PC-3 (cell line): ENCODE results near the gene PDIA4. TPM values are rescaled to one million over a fixed set of nuclear protein-coding genes. Genes with fewer than 3 reads are reported as not detected.

Experiments used
- ATAC-seq: fragments of 200-7000 bp; cut with Tn5 transposase; 2 replicates; pipeline ENCODE4 v1.9.1; 2020; ENCODE audit warnings: mild to moderate bottlenecking, moderate library complexity
- BruUV-seq: library from RNA; stranded (reverse); fragments of 400-500 nt; replicated peaks from 2 replicates; lab custom pipeline; 2021; lab: Mats Ljungman, UMichigan
- CTCF ChIA-PET: fragments of 300-600 bp; sonication (Branson Sonifier 250); formaldehyde crosslinking; loops from one replicate; lab custom pipeline; 2022; ENCODE audit warnings: antibody characterized with exemption; lab: Charles Lee
- POLR2A ChIA-PET: fragments of 300-600 bp; sonication (Branson Sonifier 250); formaldehyde crosslinking; loops from one replicate; lab custom pipeline; 2022; ENCODE audit warnings: antibody characterized with exemption; ENCODE audit not compliant: unreplicated experiment; lab: Charles Lee
- DNase-seq: peaks from one replicate; pipeline ENCODE4 v3.0.0-alpha.2; 2015
- H2AFZ ChIP-seq: fragments of 300-600 bp; sonication (generic); 2 replicates; pipeline ENCODE4 v1.6.0; 2016; ENCODE audit warnings: antibody characterized with exemption, low read length
- H3F3A ChIP-seq: fragments of 300-600 bp; sonication (generic); one replicate; pipeline ENCODE4 v1.6.0; 2017; ENCODE audit warnings: antibody characterized with exemption, low read length, control low read depth, mild to moderate bottlenecking; ENCODE audit not compliant: unreplicated experiment
- H3K27ac ChIP-seq: fragments of 300-600 bp; sonication (generic); 2 replicates; pipeline ENCODE4 v1.5.1; 2016; ENCODE audit warnings: mild to moderate bottlenecking, low read length
- H3K27me3 ChIP-seq: fragments of 300-600 bp; sonication (generic); 2 replicates; pipeline ENCODE4 v1.6.1; 2016; ENCODE audit warnings: low read length, mixed read lengths
- H3K36me3 ChIP-seq: fragments of 300-600 bp; sonication (generic); 2 replicates; pipeline ENCODE4 v1.6.1; 2016; ENCODE audit warnings: low read depth, mixed run types, low read length, mixed read lengths
- H3K4me1 ChIP-seq: fragments of 300-600 bp; sonication (generic); 2 replicates; pipeline ENCODE4 v1.5.1; 2016; ENCODE audit warnings: low read length; ENCODE audit not compliant: insufficient read depth
- H3K4me2 ChIP-seq: fragments of 300-600 bp; sonication (generic); 2 replicates; pipeline ENCODE4 v1.6.0; 2016; ENCODE audit warnings: low read length
- H3K4me3 ChIP-seq: fragments of 300-600 bp; sonication (generic); 2 replicates; pipeline ENCODE4 v1.5.1; 2016; ENCODE audit warnings: mild to moderate bottlenecking, low read length, mixed read lengths
- H3K79me2 ChIP-seq: fragments of 300-600 bp; sonication (generic); 2 replicates; pipeline ENCODE4 v1.6.1; 2017; ENCODE audit warnings: low read length, mixed read lengths
- H3K9ac ChIP-seq: fragments of 300-600 bp; sonication (generic); 2 replicates; pipeline ENCODE4 v1.6.0; 2016; ENCODE audit warnings: mild to moderate bottlenecking, low read length
- H3K9me2 ChIP-seq: fragments of 300-600 bp; sonication (generic); replicated peaks from 2 replicates; pipeline ENCODE4 v1.6.1; 2016; ENCODE audit warnings: mixed run types, low read length, mixed read lengths
- H3K9me3 ChIP-seq: fragments of 300-600 bp; sonication (generic); 2 replicates; pipeline ENCODE4 v1.6.1; 2016; ENCODE audit warnings: low read length, mixed read lengths
- H4K20me1 ChIP-seq: fragments of 300-600 bp; sonication (generic); 2 replicates; pipeline ENCODE4 v1.6.1; 2016; ENCODE audit warnings: low read length, mixed read lengths
- EZH2 ChIP-seq: fragments of 300-600 bp; sonication (generic); IDR thresholded peaks from one replicate; pipeline ENCODE4 v1.6.1; 2017; ENCODE audit warnings: antibody characterized with exemption, mild to moderate bottlenecking, low read length; ENCODE audit not compliant: unreplicated experiment
- EZH2phosphoT487 ChIP-seq: fragments of 300-600 bp; sonication (generic); IDR thresholded peaks from 2 replicates; pipeline ENCODE4 v1.6.1; 2018; ENCODE audit warnings: mild to moderate bottlenecking, antibody characterized with exemption, low read length, borderline replicate concordance
- intact Hi-C: fragments of 100-400 bp; cut with micrococcal nuclease; formaldehyde crosslinking; loops from 2 replicates; pipeline ENCODE4 v1.9.0; 2023
- total RNA-seq: library from RNA; depleted of rRNA; stranded (reverse); fragments of >200 nt; gene quantifications from 2 replicates; pipeline ENCODE4 v1.2.3, GENCODE V29; 2014
- TF ChIP-seq, protein P1 (sequence below): fragments of 300-600 bp; sonication (generic); conservative IDR thresholded peaks from 2 replicates; pipeline ENCODE4 v1.5.1; 2017; ENCODE audit warnings: antibody characterized with exemption, low read depth, mild to moderate bottlenecking, low read length

Gene PDIA4
- total RNA-seq, 1 experiment from 2014 or later, result 249 TPM

DNA sequence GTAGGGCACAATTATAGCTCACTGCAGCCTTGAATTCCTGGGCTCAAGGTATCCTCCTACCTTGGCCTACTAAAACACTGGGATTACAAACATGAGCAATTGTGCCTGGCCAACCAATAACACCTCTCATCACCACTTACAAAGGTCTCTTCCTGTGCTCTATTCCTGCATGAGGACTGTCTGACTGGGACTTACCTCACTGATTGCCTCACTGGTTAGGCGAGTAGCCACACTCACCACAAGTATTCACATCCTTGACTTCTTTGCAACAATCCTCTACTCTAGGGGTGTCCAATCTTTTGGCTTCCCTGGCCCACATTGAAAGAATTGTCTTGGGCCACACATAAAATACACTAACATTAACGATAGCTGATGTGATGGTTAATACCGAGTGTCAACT lies 22.6 kb upstream of the PDIA4 start:
- ChIA-PET CTCF (no interaction called here), POLR2A (no interaction called here)
- no peaks in the 10 kb centered on the region for H3K9me2 ChIP-seq
- H3K36me3 ChIP-seq, result no peaks in the 10 kb centered on the region
- H2AFZ ChIP-seq, result no peak overlapping the region
- H3K4me3 ChIP-seq, result no peak overlapping the region
- H4K20me1 ChIP-seq, result no peaks in the 10 kb centered on the region
- no peaks in the 10 kb centered on the region for H3K79me2 ChIP-seq
- H3K9me3 ChIP-seq, result no peaks in the 10 kb centered on the region
- no peak for DNase-seq
- intact Hi-C loops, result no loop called here
- H3K27me3 ChIP-seq, result no peaks in the 10 kb centered on the region
- no peaks in the 10 kb centered on the region for H3F3A ChIP-seq
- TF ChIP-seq, protein P1, sequence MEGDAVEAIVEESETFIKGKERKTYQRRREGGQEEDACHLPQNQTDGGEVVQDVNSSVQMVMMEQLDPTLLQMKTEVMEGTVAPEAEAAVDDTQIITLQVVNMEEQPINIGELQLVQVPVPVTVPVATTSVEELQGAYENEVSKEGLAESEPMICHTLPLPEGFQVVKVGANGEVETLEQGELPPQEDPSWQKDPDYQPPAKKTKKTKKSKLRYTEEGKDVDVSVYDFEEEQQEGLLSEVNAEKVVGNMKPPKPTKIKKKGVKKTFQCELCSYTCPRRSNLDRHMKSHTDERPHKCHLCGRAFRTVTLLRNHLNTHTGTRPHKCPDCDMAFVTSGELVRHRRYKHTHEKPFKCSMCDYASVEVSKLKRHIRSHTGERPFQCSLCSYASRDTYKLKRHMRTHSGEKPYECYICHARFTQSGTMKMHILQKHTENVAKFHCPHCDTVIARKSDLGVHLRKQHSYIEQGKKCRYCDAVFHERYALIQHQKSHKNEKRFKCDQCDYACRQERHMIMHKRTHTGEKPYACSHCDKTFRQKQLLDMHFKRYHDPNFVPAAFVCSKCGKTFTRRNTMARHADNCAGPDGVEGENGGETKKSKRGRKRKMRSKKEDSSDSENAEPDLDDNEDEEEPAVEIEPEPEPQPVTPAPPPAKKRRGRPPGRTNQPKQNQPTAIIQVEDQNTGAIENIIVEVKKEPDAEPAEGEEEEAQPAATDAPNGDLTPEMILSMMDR, result no peak
- no TSS peak for BruUV-seq
- no peak overlapping the region for H3K9ac ChIP-seq
- no peak for ATAC-seq
- H3K4me2 ChIP-seq, result no peak overlapping the region
- H3K27ac ChIP-seq, result no peak overlapping the region
- H3K4me1 ChIP-seq, result no peaks in the 10 kb centered on the region

DNA sequence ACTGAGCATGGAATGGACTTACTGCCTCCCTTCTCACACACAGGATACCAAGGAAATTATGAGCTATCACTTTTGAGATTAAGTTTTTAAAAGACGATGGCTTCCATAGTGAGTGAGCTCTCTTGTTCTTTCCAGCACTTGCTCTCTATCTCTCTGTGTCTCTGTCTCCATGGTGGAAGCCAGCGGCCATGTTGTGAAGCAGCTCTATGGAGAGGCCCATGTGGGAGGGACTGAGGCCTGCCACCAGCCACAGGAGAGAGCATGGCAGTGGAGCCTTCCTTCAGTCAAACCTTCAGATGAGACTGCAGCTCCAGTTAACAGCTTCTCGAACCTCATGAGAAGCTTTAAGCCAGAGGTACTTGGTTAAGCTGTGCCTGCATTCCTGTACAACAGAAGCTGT lies 20.5 kb upstream of the PDIA4 start:
- H3K9ac ChIP-seq, result no peak overlapping the region
- no peak for DNase-seq
- BruUV-seq, result no TSS peak
- ChIA-PET POLR2A (no interaction called here), CTCF (no interaction called here)
- H4K20me1 ChIP-seq, result no peaks in the 10 kb centered on the region
- no peak overlapping the region for H2AFZ ChIP-seq
- no peak for TF ChIP-seq EZH2phosphoT487
- TF ChIP-seq, protein P1, result no peak
- TF ChIP-seq EZH2, result no peak
- no peaks in the 10 kb centered on the region for H3K9me2 ChIP-seq
- no peak for ATAC-seq
- H3K27ac ChIP-seq, result no peak overlapping the region
- intact Hi-C loops, result no loop called here
- no peaks in the 10 kb centered on the region for H3K79me2 ChIP-seq
- no peak overlapping the region for H3K4me2 ChIP-seq
- no peaks in the 10 kb centered on the region for H3F3A ChIP-seq
- no peak overlapping the region for H3K4me3 ChIP-seq
- H3K9me3 ChIP-seq, result no peaks in the 10 kb centered on the region
- no peaks in the 10 kb centered on the region for H3K4me1 ChIP-seq
- H3K36me3 ChIP-seq, result no peaks in the 10 kb centered on the region
- no peaks in the 10 kb centered on the region for H3K27me3 ChIP-seq

DNA sequence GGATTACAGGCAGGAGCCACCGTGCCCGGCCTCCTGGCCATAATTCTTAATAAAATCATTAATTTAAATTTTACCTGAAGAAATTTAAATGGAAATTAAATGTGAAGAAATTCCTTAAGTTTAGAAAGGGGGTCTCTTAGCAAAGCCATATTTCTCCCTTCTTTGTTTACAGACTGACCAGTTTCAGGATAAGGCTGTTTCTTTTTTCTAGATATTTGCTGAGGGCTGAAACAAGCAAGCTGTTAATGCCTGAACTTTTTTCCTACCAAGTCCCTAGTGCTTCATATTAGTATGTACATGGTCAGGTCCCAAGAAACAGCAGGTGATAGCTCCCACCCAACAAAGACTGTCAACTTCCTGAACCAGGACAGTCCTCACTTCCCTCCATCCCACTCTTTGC lies 18.1 kb upstream of the PDIA4 start:
- POLR2A ChIA-PET, result no interaction called here
- Histone ChIP-seq H3K4me3 (no peak overlapping the region), H4K20me1 (no peaks in the 10 kb centered on the region), H3F3A (no peaks in the 10 kb centered on the region), H3K9me3 (no peaks in the 10 kb centered on the region), H3K9ac (no peak overlapping the region), H3K36me3 (no peaks in the 10 kb centered on the region), H3K4me2 (no peak overlapping the region), H3K79me2 (no peaks in the 10 kb centered on the region), H3K27me3 (no peaks in the 10 kb centered on the region), H3K4me1 (no peaks in the 10 kb centered on the region), H3K9me2 (no peaks in the 10 kb centered on the region), H3K27ac (no peak overlapping the region), H2AFZ (no peak overlapping the region)
- DNase-seq (no peak), ATAC-seq (no peak)
- CTCF ChIA-PET, result no interaction called here
- no TSS peak for BruUV-seq
- TF ChIP-seq, protein P1, result no peak
- TF ChIP-seq EZH2 (no peak), EZH2phosphoT487 (no peak)
- intact Hi-C loops, result no loop called here
